Neural cell (in vitro differentiated cells): ENCODE measurements around the gene CDC42BPB. TPM values are rescaled to one million over a fixed set of nuclear protein-coding genes. Genes with fewer than 3 reads are reported as not detected.

Experiments used
- H2AFZ ChIP-seq: fragments of 200-600, 300-800 bp; sonication (generic), shearing (Covaris generic); 2 replicates; pipeline ENCODE4 v1.6.0; 2014; ENCODE audit warnings: low read depth, mild to moderate bottlenecking, antibody characterized with exemption, low read length, moderate library complexity
- H3F3A ChIP-seq: fragments of 200-600 bp; shearing (Covaris generic); 2 replicates; pipeline ENCODE4 v1.6.1; 2016; ENCODE audit warnings: mild to moderate bottlenecking, moderate library complexity, mixed read lengths, antibody characterized with exemption, low read length; ENCODE audit not compliant: insufficient read depth, poor library complexity, severe bottlenecking
- H3K27ac ChIP-seq: fragments of 200-600, 300-800 bp; sonication (generic), shearing (Covaris generic); 2 replicates; pipeline ENCODE4 v1.5.1; 2014; ENCODE audit warnings: mild to moderate bottlenecking, low read length, moderate library complexity
- H3K27me3 ChIP-seq: fragments of 300-800, 200-600 bp; sonication (generic), shearing (Covaris generic); 2 replicates; pipeline ENCODE4 v1.6.0; 2014; ENCODE audit warnings: mild to moderate bottlenecking, low read depth, low read length, moderate library complexity; ENCODE audit not compliant: insufficient read depth
- H3K36me3 ChIP-seq: fragments of 300-800, 200-600 bp; sonication (generic), shearing (Covaris generic); 2 replicates; pipeline ENCODE4 v1.5.1; 2014; ENCODE audit warnings: mild to moderate bottlenecking, antibody characterized with exemption, low read length, moderate library complexity; ENCODE audit not compliant: insufficient read depth
- H3K4me2 ChIP-seq: fragments of 300-800, 200-600 bp; sonication (generic), shearing (Covaris generic); 2 replicates; pipeline ENCODE4 v1.6.0; 2014; ENCODE audit warnings: mild to moderate bottlenecking, low read length
- H3K4me3 ChIP-seq: fragments of 300-800, 200-600 bp; sonication (generic), shearing (Covaris generic); 2 replicates; pipeline ENCODE4 v1.5.1; 2014; ENCODE audit warnings: mild to moderate bottlenecking, low read length, moderate library complexity
- H3K79me2 ChIP-seq: fragments of 200-600 bp; shearing (Covaris generic); replicated peaks from 2 replicates; pipeline ENCODE4 v1.6.0; 2014; ENCODE audit warnings: mild to moderate bottlenecking, low read length, moderate library complexity; ENCODE audit not compliant: insufficient read depth
- H3K9ac ChIP-seq: fragments of 300-800, 200-600 bp; sonication (generic), shearing (Covaris generic); 2 replicates; pipeline ENCODE4 v1.6.1; 2016; ENCODE audit warnings: mild to moderate bottlenecking, low read length, mixed read lengths
- H3K9me2 ChIP-seq: fragments of 200-600 bp; shearing (Covaris generic); 2 replicates; pipeline ENCODE4 v1.6.1; 2016; ENCODE audit warnings: mild to moderate bottlenecking, low read length, mixed read lengths; ENCODE audit not compliant: insufficient read depth
- H3K9me3 ChIP-seq: fragments of 200-600, 300-800 bp; sonication (generic), shearing (Covaris generic); 2 replicates; pipeline ENCODE4 v1.6.1; 2016; ENCODE audit warnings: mild to moderate bottlenecking, mixed run types, low read length, moderate library complexity, mixed read lengths
- H4K20me1 ChIP-seq: fragments of 200-600 bp; shearing (Covaris generic); 2 replicates; pipeline ENCODE4 v1.6.1; 2016; ENCODE audit warnings: mild to moderate bottlenecking, mixed run types; ENCODE audit not compliant: insufficient read depth
- CTCF ChIP-seq: fragments of 450-650 bp; IDR thresholded peaks from 2 replicates; pipeline ENCODE4 v1.5.1; 2014; ENCODE audit warnings: antibody characterized with exemption, mild to moderate bottlenecking, moderate library complexity; ENCODE audit not compliant: poor library complexity, severe bottlenecking
- EP300 ChIP-seq: fragments of 450-650 bp; conservative IDR thresholded peaks from 2 replicates; pipeline ENCODE4 v1.6.1; 2014; ENCODE audit warnings: antibody characterized with exemption, mild to moderate bottlenecking, moderate library complexity; ENCODE audit not compliant: poor library complexity, severe bottlenecking
- EZH2 ChIP-seq: fragments of 200-600, 300-800 bp; shearing (Covaris generic), sonication (generic); IDR thresholded peaks from 2 replicates; pipeline ENCODE4 v1.6.1; 2014; ENCODE audit warnings: antibody characterized with exemption, low read length, borderline replicate concordance, mild to moderate bottlenecking; ENCODE audit not compliant: insufficient read depth, poor library complexity, severe bottlenecking
- MXI1 ChIP-seq: fragments of 450-650 bp; conservative IDR thresholded peaks from 2 replicates; pipeline ENCODE4 v1.6.1; 2014; ENCODE audit warnings: antibody characterized with exemption, mild to moderate bottlenecking; ENCODE audit not compliant: poor library complexity, severe bottlenecking
- POLR2AphosphoS5 ChIP-seq: IDR thresholded peaks from 2 replicates; pipeline ENCODE4 v1.6.1; 2012
- RAD21 ChIP-seq: fragments of 450-650 bp; conservative IDR thresholded peaks from 2 replicates; pipeline ENCODE4 v1.6.1; 2014; ENCODE audit warnings: antibody characterized with exemption, mild to moderate bottlenecking, moderate library complexity
- SMC3 ChIP-seq: fragments of 450-650 bp; conservative IDR thresholded peaks from 2 replicates; pipeline ENCODE4 v1.6.1; 2014; ENCODE audit warnings: antibody characterized with exemption, mild to moderate bottlenecking, moderate library complexity; ENCODE audit not compliant: poor library complexity
- TAF1 ChIP-seq: IDR thresholded peaks from 2 replicates; pipeline ENCODE4 v1.6.1; 2012; ENCODE audit warnings: low read depth
- polyA plus RNA-seq: library from polyadenylated mRNA; depleted of rRNA; stranded (reverse); fragments of >200 nt; gene quantifications from 2 replicates; pipeline ENCODE4 v1.2.3, GENCODE V29; 2014
- TF ChIP-seq, protein P1 (sequence below): IDR thresholded peaks from 2 replicates; pipeline ENCODE4 v1.6.1; 2012; ENCODE audit warnings: borderline replicate concordance

The CDC42BPB gene
- polyA plus RNA-seq, 1 donor from 2014 or later = 43.8 TPM

DNA sequence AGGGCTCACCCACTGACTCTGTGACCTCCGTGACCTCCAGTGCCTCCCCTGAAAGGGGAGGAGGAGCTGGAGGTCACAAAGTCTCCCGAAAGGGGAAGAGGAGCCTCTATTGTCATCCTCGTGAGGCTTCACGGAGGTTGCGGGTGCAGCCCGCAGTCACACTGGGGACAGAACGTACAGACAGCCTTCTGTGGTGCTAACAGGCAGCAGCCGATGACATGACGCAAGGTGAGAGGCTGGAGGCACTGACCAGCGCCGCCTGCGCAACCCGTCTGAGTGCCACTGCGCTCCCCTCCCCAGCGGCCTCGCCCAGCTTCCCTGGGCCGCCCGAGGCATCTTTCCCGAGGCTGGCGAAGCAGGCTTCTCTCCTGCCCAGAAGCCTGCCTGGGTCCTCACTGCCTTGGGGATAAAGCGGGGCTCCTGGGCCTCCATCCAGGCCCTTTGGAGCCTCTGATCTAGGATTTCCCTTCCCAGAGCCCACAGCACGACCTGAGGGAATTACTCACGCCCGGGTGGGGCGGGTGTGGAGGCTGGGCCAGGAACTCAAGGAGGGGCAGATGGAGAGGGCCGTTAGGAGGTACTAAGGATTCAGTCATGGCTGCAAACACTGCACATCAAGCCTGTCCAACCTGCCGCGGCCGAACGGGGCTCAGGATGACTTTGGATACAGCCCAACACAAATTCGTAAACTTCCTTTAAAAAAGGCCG is 14.3 kb upstream of the CDC42BPB start:
- Histone ChIP-seq H3K4me3 (no peak overlapping the region), H3K27me3 (no peaks in the 10 kb centered on the region), H3K9me2 (no peaks in the 10 kb centered on the region), H2AFZ (no peak overlapping the region), H3F3A (no peaks in the 10 kb centered on the region), H3K9me3 (no peaks in the 10 kb centered on the region), H4K20me1 (no peaks in the 10 kb centered on the region), H3K27ac (no peak overlapping the region), H3K79me2 (no peaks in the 10 kb centered on the region), H3K9ac (no peak overlapping the region), H3K4me2 (no peak overlapping the region), H3K36me3 (no peaks in the 10 kb centered on the region)
- no peak for TF ChIP-seq SMC3
- TF ChIP-seq CTCF = no peak
- TF ChIP-seq RAD21 = no peak
- TF ChIP-seq TAF1 = no peak
- TF ChIP-seq MXI1 = no peak
- TF ChIP-seq POLR2AphosphoS5 = no peak
- TF ChIP-seq, protein P1, sequence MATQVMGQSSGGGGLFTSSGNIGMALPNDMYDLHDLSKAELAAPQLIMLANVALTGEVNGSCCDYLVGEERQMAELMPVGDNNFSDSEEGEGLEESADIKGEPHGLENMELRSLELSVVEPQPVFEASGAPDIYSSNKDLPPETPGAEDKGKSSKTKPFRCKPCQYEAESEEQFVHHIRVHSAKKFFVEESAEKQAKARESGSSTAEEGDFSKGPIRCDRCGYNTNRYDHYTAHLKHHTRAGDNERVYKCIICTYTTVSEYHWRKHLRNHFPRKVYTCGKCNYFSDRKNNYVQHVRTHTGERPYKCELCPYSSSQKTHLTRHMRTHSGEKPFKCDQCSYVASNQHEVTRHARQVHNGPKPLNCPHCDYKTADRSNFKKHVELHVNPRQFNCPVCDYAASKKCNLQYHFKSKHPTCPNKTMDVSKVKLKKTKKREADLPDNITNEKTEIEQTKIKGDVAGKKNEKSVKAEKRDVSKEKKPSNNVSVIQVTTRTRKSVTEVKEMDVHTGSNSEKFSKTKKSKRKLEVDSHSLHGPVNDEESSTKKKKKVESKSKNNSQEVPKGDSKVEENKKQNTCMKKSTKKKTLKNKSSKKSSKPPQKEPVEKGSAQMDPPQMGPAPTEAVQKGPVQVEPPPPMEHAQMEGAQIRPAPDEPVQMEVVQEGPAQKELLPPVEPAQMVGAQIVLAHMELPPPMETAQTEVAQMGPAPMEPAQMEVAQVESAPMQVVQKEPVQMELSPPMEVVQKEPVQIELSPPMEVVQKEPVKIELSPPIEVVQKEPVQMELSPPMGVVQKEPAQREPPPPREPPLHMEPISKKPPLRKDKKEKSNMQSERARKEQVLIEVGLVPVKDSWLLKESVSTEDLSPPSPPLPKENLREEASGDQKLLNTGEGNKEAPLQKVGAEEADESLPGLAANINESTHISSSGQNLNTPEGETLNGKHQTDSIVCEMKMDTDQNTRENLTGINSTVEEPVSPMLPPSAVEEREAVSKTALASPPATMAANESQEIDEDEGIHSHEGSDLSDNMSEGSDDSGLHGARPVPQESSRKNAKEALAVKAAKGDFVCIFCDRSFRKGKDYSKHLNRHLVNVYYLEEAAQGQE = no peak
- no peak for TF ChIP-seq EP300
- TF ChIP-seq EZH2 = no peak

DNA sequence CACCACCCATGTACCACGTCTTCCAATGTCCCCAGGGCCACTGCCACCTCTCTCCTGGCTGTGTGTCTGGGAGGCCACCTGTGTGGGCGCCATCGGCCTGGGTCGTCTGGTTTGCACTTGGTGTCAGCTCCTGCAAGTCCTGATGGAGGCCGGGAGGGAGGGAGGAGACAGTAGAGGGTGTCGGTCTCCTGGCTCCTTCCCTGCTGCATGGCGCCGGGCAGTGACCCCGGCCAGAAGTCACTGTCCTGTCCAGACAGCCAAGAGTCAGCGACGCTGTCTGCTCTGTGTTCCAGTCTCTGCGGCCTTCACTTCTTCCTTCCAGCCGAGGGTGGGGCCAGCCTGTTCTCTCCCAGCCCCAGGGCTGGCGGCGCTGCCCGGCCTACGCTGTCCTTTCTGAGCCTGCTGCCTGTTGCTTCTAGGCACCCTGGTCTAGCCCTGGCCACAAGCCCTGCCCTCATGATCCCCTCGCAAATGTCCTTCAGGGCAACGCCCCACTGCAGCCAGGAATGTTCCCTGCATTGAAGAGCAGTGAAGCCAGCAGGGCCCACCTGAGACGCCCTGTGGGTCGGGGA is 13.7 kb upstream of the CDC42BPB start:
- Histone ChIP-seq H3K27ac (no peak overlapping the region), H4K20me1 (no peaks in the 10 kb centered on the region), H3K9me2 (no peaks in the 10 kb centered on the region), H2AFZ (no peak overlapping the region), H3K4me2 (no peak overlapping the region), H3K79me2 (no peaks in the 10 kb centered on the region), H3K36me3 (no peaks in the 10 kb centered on the region), H3K9me3 (no peaks in the 10 kb centered on the region), H3K9ac (no peak overlapping the region), H3K27me3 (no peaks in the 10 kb centered on the region), H3F3A (no peaks in the 10 kb centered on the region), H3K4me3 (no peak overlapping the region)
- TF ChIP-seq, protein P1 = no peak
- TF ChIP-seq EZH2 = no peak
- TF ChIP-seq MXI1 = no peak
- TF ChIP-seq SMC3 = no peak
- TF ChIP-seq EP300 = no peak
- no peak for TF ChIP-seq POLR2AphosphoS5
- no peak for TF ChIP-seq CTCF
- no peak for TF ChIP-seq RAD21
- no peak for TF ChIP-seq TAF1
